Measurements from ENCODE around the gene NUP93.

NUP93 gene

GRCh38 chr16:56690420-56691122 lies 39.4 kb upstream of the NUP93 start:
- Mint-ChIP-seq H3K36me3 (ENCODE audit: low read depth) (peaks cover 7% of the 10 kb centered on the region), H3K27ac (no peak overlapping the region), H3K4me1 (no peaks in the 10 kb centered on the region), H3K27me3 (ENCODE audit: low read depth) (peaks cover 45% of the 10 kb centered on the region), H3K9me3 (peaks cover 21% of the 10 kb centered on the region), H3K4me3 (no peak overlapping the region)
- TF ChIP-seq, protein P1, sequence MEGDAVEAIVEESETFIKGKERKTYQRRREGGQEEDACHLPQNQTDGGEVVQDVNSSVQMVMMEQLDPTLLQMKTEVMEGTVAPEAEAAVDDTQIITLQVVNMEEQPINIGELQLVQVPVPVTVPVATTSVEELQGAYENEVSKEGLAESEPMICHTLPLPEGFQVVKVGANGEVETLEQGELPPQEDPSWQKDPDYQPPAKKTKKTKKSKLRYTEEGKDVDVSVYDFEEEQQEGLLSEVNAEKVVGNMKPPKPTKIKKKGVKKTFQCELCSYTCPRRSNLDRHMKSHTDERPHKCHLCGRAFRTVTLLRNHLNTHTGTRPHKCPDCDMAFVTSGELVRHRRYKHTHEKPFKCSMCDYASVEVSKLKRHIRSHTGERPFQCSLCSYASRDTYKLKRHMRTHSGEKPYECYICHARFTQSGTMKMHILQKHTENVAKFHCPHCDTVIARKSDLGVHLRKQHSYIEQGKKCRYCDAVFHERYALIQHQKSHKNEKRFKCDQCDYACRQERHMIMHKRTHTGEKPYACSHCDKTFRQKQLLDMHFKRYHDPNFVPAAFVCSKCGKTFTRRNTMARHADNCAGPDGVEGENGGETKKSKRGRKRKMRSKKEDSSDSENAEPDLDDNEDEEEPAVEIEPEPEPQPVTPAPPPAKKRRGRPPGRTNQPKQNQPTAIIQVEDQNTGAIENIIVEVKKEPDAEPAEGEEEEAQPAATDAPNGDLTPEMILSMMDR (IDR thresholded peaks at IDR 0.05; ENCODE audit: unreplicated experiment in 3 of 3), result no peak

DNA sequence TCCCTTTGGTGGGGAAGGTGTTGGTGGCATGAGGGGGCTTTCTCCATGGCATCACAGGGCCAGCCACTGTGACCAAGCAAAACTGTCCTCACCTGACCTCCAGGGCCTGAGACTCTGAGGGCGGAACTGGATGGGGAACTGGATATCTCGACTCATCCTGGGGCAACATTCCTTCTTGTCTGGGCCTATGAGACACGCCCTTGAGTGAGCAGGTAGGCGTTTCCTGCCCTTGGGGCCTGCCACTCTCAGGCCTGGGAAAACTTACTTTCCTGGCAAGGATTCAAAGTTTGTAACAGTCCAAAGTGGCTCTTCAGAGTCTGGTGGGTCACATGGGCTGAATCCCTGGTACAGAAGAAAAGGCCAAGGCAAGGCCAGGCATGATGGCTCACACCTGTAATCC lies 38.0 kb upstream of the NUP93 start:
- Mint-ChIP-seq H3K27me3 (ENCODE audit: low read depth) (peaks cover 42% of the 10 kb centered on the region), H3K36me3 (ENCODE audit: low read depth) (peaks cover 3% of the 10 kb centered on the region)

DNA sequence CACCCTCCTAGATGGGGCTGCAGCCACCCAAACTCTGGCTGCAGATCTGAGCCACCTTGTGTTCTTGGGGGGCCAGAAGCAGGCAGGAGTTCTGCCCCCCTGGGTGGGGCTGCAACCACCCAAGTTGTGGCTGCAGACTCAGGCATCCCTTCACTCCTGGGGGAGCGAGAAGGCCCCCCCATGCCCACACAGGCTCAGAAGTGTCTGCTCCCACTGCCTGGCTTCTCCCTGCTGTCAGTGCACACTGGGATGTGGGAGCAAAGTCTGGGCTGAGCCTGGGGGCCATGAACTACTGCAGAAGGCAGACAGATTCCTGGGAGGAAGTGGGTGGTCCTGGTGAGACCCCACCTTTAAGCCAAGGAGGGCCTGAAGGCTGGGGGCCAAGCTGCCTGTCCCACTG lies 34.7 kb upstream of the NUP93 start:
- Mint-ChIP-seq H3K4me1 (no peaks in the 10 kb centered on the region), H3K9me3 (peaks cover 12% of the 10 kb centered on the region), H3K36me3 (ENCODE audit: low read depth) (no peaks in the 10 kb centered on the region), H3K4me3 (no peak overlapping the region), H3K27ac (no peak overlapping the region), H3K27me3 (ENCODE audit: low read depth) (peaks cover 37% of the 10 kb centered on the region)
- TF ChIP-seq, protein P1 (IDR thresholded peaks at IDR 0.05; ENCODE audit: unreplicated experiment in 3 of 3), result no peak

More for the DNA sequence above, 38.0 kb upstream of the NUP93 start:
- Mint-ChIP-seq H3K4me3 (no peak overlapping the region), H3K9me3 (peaks cover 12% of the 10 kb centered on the region), H3K4me1 (no peaks in the 10 kb centered on the region), H3K27ac (no peak overlapping the region)
- TF ChIP-seq, protein P1 (IDR thresholded peaks at IDR 0.05; ENCODE audit: unreplicated experiment in 3 of 3), result no peak

DNA sequence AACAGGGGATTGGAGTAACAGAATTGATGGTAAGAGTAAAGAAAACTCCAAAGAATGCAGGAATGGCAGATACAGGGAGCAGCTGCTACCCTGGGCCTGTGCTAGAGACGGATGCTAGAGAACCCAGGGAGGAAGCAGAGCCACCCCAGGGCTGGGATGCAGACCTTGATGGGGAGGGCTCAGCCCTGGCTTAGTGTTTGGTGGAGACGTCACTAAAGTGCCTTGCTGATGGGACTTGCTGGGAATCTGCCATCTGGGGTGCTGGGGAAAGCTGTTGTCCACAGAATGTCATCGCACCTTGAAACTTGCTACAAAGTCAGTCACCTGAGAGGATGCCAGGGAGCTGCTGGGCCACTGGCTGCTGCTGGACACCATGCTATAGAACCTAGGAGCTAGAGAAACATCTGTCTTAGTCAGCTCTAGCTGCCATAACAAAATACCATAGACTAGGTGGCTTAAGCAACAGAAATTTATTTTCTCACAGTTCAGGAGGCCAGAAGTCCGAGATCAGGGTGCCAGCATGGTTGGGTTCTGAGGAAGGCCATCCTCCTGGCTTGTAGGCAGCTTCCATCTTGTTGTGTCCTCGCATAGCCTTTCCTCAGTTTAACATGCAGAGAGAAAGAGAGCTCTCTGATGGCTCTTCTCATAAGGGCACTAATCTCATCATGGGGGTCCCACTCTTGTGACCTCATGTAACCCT lies 32.3 kb upstream of the NUP93 start:
- Mint-ChIP-seq H3K36me3 (ENCODE audit: low read depth) (no peaks in the 10 kb centered on the region), H3K4me3 (no peak overlapping the region), H3K4me1 (no peaks in the 10 kb centered on the region), H3K9me3 (peaks cover 7% of the 10 kb centered on the region), H3K27ac (no peak overlapping the region), H3K27me3 (ENCODE audit: low read depth) (peaks cover 24% of the 10 kb centered on the region)
- TF ChIP-seq, protein P1 (IDR thresholded peaks at IDR 0.05; ENCODE audit: unreplicated experiment in 3 of 3), result no peak

DNA sequence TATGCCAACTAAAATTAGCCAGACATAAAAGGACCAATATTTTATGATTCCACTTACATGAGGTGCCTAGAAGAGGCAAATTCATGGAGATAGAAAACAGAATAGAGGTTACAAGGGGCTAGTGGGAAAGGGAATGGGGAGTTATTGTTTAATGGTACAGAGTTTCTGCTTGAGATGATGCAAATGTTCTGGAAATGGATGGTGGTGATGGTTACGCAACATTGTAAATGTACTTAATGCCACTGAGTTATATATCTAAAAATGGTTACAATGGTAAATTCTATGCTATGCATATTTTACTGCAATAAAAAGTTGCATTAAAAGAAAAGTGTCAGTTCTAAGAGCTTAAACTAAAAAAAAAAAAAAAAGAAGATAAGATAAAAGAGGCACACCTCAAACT lies 29.7 kb upstream of the NUP93 start:
- H3K36me3 Mint-ChIP-seq (ENCODE audit: low read depth), result no peaks in the 10 kb centered on the region
- H3K9me3 Mint-ChIP-seq, result peaks cover 7% of the 10 kb centered on the region
- H3K4me1 Mint-ChIP-seq, result no peaks in the 10 kb centered on the region
- peaks cover 24% of the 10 kb centered on the region for H3K27me3 Mint-ChIP-seq (ENCODE audit: low read depth)
- H3K27ac Mint-ChIP-seq, result no peak overlapping the region
- no peak overlapping the region for H3K4me3 Mint-ChIP-seq
- TF ChIP-seq, protein P1 (IDR thresholded peaks at IDR 0.05; ENCODE audit: unreplicated experiment in 3 of 3), result no peak

All from nephron (organoid).